Activated CD4-positive, alpha-beta memory T cell treated with anti-CD3 and anti-CD28 coated beads, Interleukin-2, amount 10 ng/mL, durations not matched to agents 7 days and 5 days (primary cell): ENCODE data around the gene ABCC3. TPM values are rescaled to one million over a fixed set of nuclear protein-coding genes. Genes with fewer than 3 reads are reported as not detected.

Source experiments
- CTCF ChIA-PET: fragments of 350-600 bp; sonication (Branson Sonifier 250); formaldehyde crosslinking; loops from one replicate; lab custom pipeline; 2021; ENCODE audit warnings: antibody characterized with exemption, inconsistent platforms; lab: Charles Lee
- POLR2A ChIA-PET: fragments of 350-600 bp; sonication (Branson Sonifier 250); formaldehyde crosslinking; loops from one replicate; lab custom pipeline; 2021; ENCODE audit warnings: antibody characterized with exemption; lab: Charles Lee
- DNase-seq: peaks from one replicate; pipeline ENCODE4 v3.0.0-alpha.2; 2020
- H3K27ac Mint-ChIP-seq: one replicate; pipeline ENCODE4 v1.8.0; 2021; ENCODE audit warnings: mild to moderate bottlenecking, mixed read lengths
- H3K27me3 Mint-ChIP-seq: one replicate; pipeline ENCODE4 v1.8.0; 2021; ENCODE audit warnings: mixed read lengths
- H3K36me3 Mint-ChIP-seq: one replicate; pipeline ENCODE4 v1.8.0; 2021; ENCODE audit warnings: low read depth, mixed read lengths
- H3K4me1 Mint-ChIP-seq: one replicate; pipeline ENCODE4 v1.8.0; 2021; ENCODE audit warnings: mixed read lengths
- H3K4me3 Mint-ChIP-seq: one replicate; pipeline ENCODE4 v1.8.0; 2021; ENCODE audit warnings: mild to moderate bottlenecking, mixed read lengths
- H3K9me3 Mint-ChIP-seq: one replicate; pipeline ENCODE4 v1.8.0; 2021; ENCODE audit warnings: mixed read lengths
- total RNA-seq, 2 experiments: library from RNA; stranded (reverse); gene quantifications; one replicate each; pipeline ENCODE4 v1.2.3, GENCODE V29; 2021

The ABCC3 gene
- total RNA-seq, 2 experiments from 2014 or later = 0.25 TPM; not detected in 1

GRCh38 chr17:50660042-50660886 lies 25.6 kb downstream of the ABCC3 start:
- POLR2A ChIA-PET = interaction anchor here (1.3 to 1.7 kb wide), 3 partner anchors 10 to 287 kb away, joined by 3 to 4 read pairs (median 3); partner anchors contain the start of genes EME1 and MRPL27
- Mint-ChIP-seq H3K36me3 (no peaks in the 10 kb centered on the region), H3K27ac (peak overlapping the region; percentile 3), H3K9me3 (no peaks in the 10 kb centered on the region), H3K4me1 (peaks cover 32% of the 10 kb centered on the region), H3K4me3 (no peak overlapping the region), H3K27me3 (peaks cover 7% of the 10 kb centered on the region)
- CTCF ChIA-PET = interaction anchor here (1.1 kb wide), 2 partner anchors 23 to 30 kb away, joined by 3 to 4 read pairs; no protein-coding TSS in a partner anchor
- no peak for DNase-seq

- ChIA-PET POLR2A (interaction anchor here (1.3 to 1.9 kb wide), 5 partner anchors 10 to 288 kb away, joined by 3 to 7 read pairs (median 4); partner anchors contain the start of genes ANKRD40, EME1, LUC7L3 and MRPL27), CTCF (interaction anchor here (1.1 to 1.4 kb wide), 2 partner anchors 30 to 33 kb away, joined by 4 to 5 read pairs; no protein-coding TSS in a partner anchor)
- no peaks in the 10 kb centered on the region for H3K36me3 Mint-ChIP-seq
- peaks cover 32% of the 10 kb centered on the region for H3K4me1 Mint-ChIP-seq
- H3K27me3 Mint-ChIP-seq = peaks cover 7% of the 10 kb centered on the region
- H3K27ac Mint-ChIP-seq = peak overlapping the region; percentile 85
- H3K9me3 Mint-ChIP-seq = no peaks in the 10 kb centered on the region
- no peak overlapping the region for H3K4me3 Mint-ChIP-seq
- DNase-seq = no peak
These were observed 26.2 kb downstream of the ABCC3 start for GRCh38 chr17:50660887-50661345.

GRCh38 chr17:50661348-50661747 lies 26.7 kb downstream of the ABCC3 start:
- H3K36me3 Mint-ChIP-seq = no peaks in the 10 kb centered on the region
- H3K9me3 Mint-ChIP-seq = no peaks in the 10 kb centered on the region
- peak overlapping the region; percentile 85 for H3K27ac Mint-ChIP-seq
- peaks cover 32% of the 10 kb centered on the region for H3K4me1 Mint-ChIP-seq
- no peak for DNase-seq
- ChIA-PET POLR2A (interaction anchor here (1.3 to 1.9 kb wide), 6 partner anchors 11 to 288 kb away, joined by 3 to 7 read pairs (median 4); partner anchors contain the start of genes ANKRD40, EME1, LUC7L3 and MRPL27), CTCF (interaction anchor here (1.1 to 1.6 kb wide), 3 partner anchors 28 to 33 kb away, joined by 3 to 5 read pairs (median 4); no protein-coding TSS in a partner anchor)
- peaks cover 7% of the 10 kb centered on the region for H3K27me3 Mint-ChIP-seq
- H3K4me3 Mint-ChIP-seq = no peak overlapping the region

GRCh38 chr17:50661795-50662391 lies 27.2 kb downstream of the ABCC3 start:
- no peaks in the 10 kb centered on the region for H3K9me3 Mint-ChIP-seq
- H3K4me3 Mint-ChIP-seq = peak overlapping the region; percentile 29
- POLR2A ChIA-PET = interaction anchor here (1.3 to 1.9 kb wide), 4 partner anchors 11 to 57 kb away, joined by 3 to 7 read pairs (median 4); partner anchors contain the start of genes ANKRD40 and LUC7L3
- DNase-seq = peak; percentile 64
- peak overlapping the region; percentile 85 for H3K27ac Mint-ChIP-seq
- peaks cover 7% of the 10 kb centered on the region for H3K27me3 Mint-ChIP-seq
- CTCF ChIA-PET = interaction anchor here (1.1 to 1.6 kb wide), 6 partner anchors 29 to 265 kb away, joined by 3 to 6 read pairs (median 4); partner anchors contain the start of gene LRRC59
- peaks cover 32% of the 10 kb centered on the region for H3K4me1 Mint-ChIP-seq
- H3K36me3 Mint-ChIP-seq = no peaks in the 10 kb centered on the region

- CTCF ChIA-PET = interaction anchor here (1.1 to 1.6 kb wide), 4 partner anchors 30 to 266 kb away, joined by 3 to 6 read pairs (median 3); partner anchors contain the start of gene LRRC59
- H3K27ac Mint-ChIP-seq = peak overlapping the region; percentile 23
These were observed 28.0 kb downstream of the ABCC3 start for GRCh38 chr17:50662632-50663225.

GRCh38 chr17:50663812-50664374 lies 29.2 kb downstream of the ABCC3 start:
- no peaks in the 10 kb centered on the region for H3K9me3 Mint-ChIP-seq

More at GRCh38 chr17:50662632-50663225, 28.0 kb downstream of the ABCC3 start:
- Mint-ChIP-seq H3K27me3 (peaks cover 3% of the 10 kb centered on the region), H3K4me3 (no peak overlapping the region), H3K36me3 (no peaks in the 10 kb centered on the region), H3K9me3 (no peaks in the 10 kb centered on the region), H3K4me1 (peaks cover 32% of the 10 kb centered on the region)
- no peak for DNase-seq
- POLR2A ChIA-PET = interaction anchor here (1.4 to 1.9 kb wide), 3 partner anchors 17 to 56 kb away, joined by 3 to 7 read pairs (median 5); partner anchors contain the start of genes ANKRD40 and LUC7L3

GRCh38 chr17:50664788-50665458 lies 30.2 kb downstream of the ABCC3 start:
- H3K27ac Mint-ChIP-seq = no peak overlapping the region
- peaks cover 38% of the 10 kb centered on the region for H3K4me1 Mint-ChIP-seq
- H3K4me3 Mint-ChIP-seq = no peak overlapping the region
- ChIA-PET CTCF (no interaction called here), POLR2A (no interaction called here)
- no peak for DNase-seq
- H3K9me3 Mint-ChIP-seq = no peaks in the 10 kb centered on the region
- H3K27me3 Mint-ChIP-seq = peaks cover 3% of the 10 kb centered on the region
- no peaks in the 10 kb centered on the region for H3K36me3 Mint-ChIP-seq

More at GRCh38 chr17:50663812-50664374, 29.2 kb downstream of the ABCC3 start:
- ChIA-PET POLR2A (no interaction called here), CTCF (no interaction called here)
- peaks cover 3% of the 10 kb centered on the region for H3K27me3 Mint-ChIP-seq
- no peak overlapping the region for H3K4me3 Mint-ChIP-seq
- H3K4me1 Mint-ChIP-seq = peaks cover 38% of the 10 kb centered on the region
- no peaks in the 10 kb centered on the region for H3K36me3 Mint-ChIP-seq
- H3K27ac Mint-ChIP-seq = no peak overlapping the region
- no peak for DNase-seq

GRCh38 chr17:50665838-50666237 lies 31.2 kb downstream of the ABCC3 start:
- DNase-seq = no peak
- H3K4me3 Mint-ChIP-seq = no peak overlapping the region
- H3K36me3 Mint-ChIP-seq = no peaks in the 10 kb centered on the region
- POLR2A ChIA-PET = no interaction called here
- CTCF ChIA-PET = no interaction called here
- peaks cover 33% of the 10 kb centered on the region for H3K4me1 Mint-ChIP-seq
- H3K27ac Mint-ChIP-seq = no peak overlapping the region
- no peaks in the 10 kb centered on the region for H3K9me3 Mint-ChIP-seq
- H3K27me3 Mint-ChIP-seq = peaks cover 3% of the 10 kb centered on the region

- H3K27me3 Mint-ChIP-seq = peaks cover 3% of the 10 kb centered on the region
- H3K4me1 Mint-ChIP-seq = peaks cover 28% of the 10 kb centered on the region
- no peak overlapping the region for H3K27ac Mint-ChIP-seq
- ChIA-PET CTCF (no interaction called here), POLR2A (no interaction called here)
- H3K9me3 Mint-ChIP-seq = no peaks in the 10 kb centered on the region
- no peak overlapping the region for H3K4me3 Mint-ChIP-seq
- no peak for DNase-seq
- no peaks in the 10 kb centered on the region for H3K36me3 Mint-ChIP-seq
These were observed 31.6 kb downstream of the ABCC3 start for GRCh38 chr17:50666316-50666715.

GRCh38 chr17:50667259-50668024 lies 32.8 kb downstream of the ABCC3 start:
- ChIA-PET CTCF (no interaction called here), POLR2A (no interaction called here)
- Mint-ChIP-seq H3K9me3 (no peaks in the 10 kb centered on the region), H3K4me3 (no peak overlapping the region), H3K27ac (no peak overlapping the region), H3K27me3 (peaks cover 3% of the 10 kb centered on the region), H3K36me3 (no peaks in the 10 kb centered on the region), H3K4me1 (peaks cover 17% of the 10 kb centered on the region)
- DNase-seq = no peak
